ENCODE results near the gene NASP. TPM values are rescaled to one million over a fixed set of nuclear protein-coding genes. Genes with fewer than 3 reads are reported as not detected.
A peak's percentile ranks its signal among the peaks of the same experiment; 100 is the strongest.
"Not testable (repeated sequence)": the region's sequence is repeated elsewhere in the genome, so short reads cannot be mapped to it uniquely, and the experiment has no call there.

The NASP gene
- total RNA-seq, 4 donors from 2014 or later = 44.2 to 79.3 (median 55.9) TPM

DNA sequence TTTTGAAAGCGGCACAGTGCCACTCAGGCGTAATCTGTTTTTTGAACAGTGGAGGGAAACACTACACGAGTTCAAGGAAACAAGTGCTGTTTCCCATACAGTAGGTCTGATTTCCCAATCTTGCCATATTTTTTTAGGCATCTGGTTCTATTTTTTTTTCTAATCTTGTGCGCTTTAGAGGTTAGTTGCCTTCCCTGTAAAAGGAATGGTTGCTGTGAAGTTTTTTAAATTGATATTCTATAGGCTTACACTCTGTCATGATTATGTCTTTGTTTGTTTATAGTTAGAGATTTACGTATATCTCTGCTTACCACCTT lies 1.2 kb downstream of the NASP start:
- no peak for TF ChIP-seq POLR2AphosphoS5 (IDR thresholded peaks at IDR 0.05)
- no peak for TF ChIP-seq POLR2A (IDR thresholded peaks at IDR 0.05)
- TF ChIP-seq EP300 (IDR thresholded peaks at IDR 0.05) = no peak
- TF ChIP-seq, protein P1, sequence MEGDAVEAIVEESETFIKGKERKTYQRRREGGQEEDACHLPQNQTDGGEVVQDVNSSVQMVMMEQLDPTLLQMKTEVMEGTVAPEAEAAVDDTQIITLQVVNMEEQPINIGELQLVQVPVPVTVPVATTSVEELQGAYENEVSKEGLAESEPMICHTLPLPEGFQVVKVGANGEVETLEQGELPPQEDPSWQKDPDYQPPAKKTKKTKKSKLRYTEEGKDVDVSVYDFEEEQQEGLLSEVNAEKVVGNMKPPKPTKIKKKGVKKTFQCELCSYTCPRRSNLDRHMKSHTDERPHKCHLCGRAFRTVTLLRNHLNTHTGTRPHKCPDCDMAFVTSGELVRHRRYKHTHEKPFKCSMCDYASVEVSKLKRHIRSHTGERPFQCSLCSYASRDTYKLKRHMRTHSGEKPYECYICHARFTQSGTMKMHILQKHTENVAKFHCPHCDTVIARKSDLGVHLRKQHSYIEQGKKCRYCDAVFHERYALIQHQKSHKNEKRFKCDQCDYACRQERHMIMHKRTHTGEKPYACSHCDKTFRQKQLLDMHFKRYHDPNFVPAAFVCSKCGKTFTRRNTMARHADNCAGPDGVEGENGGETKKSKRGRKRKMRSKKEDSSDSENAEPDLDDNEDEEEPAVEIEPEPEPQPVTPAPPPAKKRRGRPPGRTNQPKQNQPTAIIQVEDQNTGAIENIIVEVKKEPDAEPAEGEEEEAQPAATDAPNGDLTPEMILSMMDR (IDR thresholded peaks at IDR 0.05) = no peak
- H3K9me3 ChIP-seq = no peaks in the 10 kb centered on the region
- H3K27me3 ChIP-seq = no peaks in the 10 kb centered on the region
- H3K4me3 ChIP-seq = peak overlapping the region; percentile 95
- DNase-seq (ENCODE audit: low spot score in 2 of 2) = no peak
- WGBS = 1% methylated on average over 5 of the region's 5 CpGs
- H3K27ac ChIP-seq = peak overlapping the region; percentile 89
- H3K4me1 ChIP-seq = peaks cover 23% of the 10 kb centered on the region
- no peaks in the 10 kb centered on the region for H3K36me3 ChIP-seq

DNA sequence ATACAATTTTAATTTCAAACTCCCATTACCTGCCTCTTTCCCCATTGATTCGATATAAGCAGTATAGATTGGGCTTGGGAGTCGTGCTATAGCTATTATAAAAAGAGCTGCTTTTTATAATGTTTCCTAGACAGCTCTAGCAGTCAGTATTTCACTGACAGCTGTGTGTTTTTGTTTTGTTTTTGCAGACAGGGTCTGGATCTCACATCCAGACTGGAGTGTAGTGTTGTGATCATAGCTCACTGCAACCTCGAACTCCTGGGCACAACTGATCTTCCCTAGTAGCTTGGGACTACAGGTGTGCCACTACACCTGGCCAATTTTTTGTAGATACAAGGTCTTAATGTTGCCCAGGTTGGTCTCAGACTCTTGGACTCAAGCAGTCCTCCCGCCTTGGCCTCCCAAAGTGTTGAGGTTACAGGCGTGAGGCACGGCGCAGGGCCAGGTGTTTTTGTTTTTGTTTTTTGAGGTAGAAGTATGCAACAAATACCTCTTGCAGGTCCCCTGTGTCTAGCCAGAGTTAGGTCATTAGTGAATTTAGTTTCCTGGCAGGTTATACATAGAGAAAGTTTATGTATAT lies 1.7 kb downstream of the NASP start:
- no peaks in the 10 kb centered on the region for H3K36me3 ChIP-seq
- peak overlapping the region; percentile 89 for H3K27ac ChIP-seq
- H3K4me1 ChIP-seq = peaks cover 23% of the 10 kb centered on the region
- TF ChIP-seq POLR2A (IDR thresholded peaks at IDR 0.05) (no peak), EP300 (IDR thresholded peaks at IDR 0.05) (no peak), POLR2AphosphoS5 (IDR thresholded peaks at IDR 0.05) (no peak)
- TF ChIP-seq, protein P1 (IDR thresholded peaks at IDR 0.05) = no peak
- H3K4me3 ChIP-seq = peak overlapping the region; percentile 95
- no peak for DNase-seq (ENCODE audit: low spot score in 2 of 2)
- no peaks in the 10 kb centered on the region for H3K27me3 ChIP-seq
- no peaks in the 10 kb centered on the region for H3K9me3 ChIP-seq
- 39% methylated on average over 7 of the region's 7 CpGs for WGBS

DNA sequence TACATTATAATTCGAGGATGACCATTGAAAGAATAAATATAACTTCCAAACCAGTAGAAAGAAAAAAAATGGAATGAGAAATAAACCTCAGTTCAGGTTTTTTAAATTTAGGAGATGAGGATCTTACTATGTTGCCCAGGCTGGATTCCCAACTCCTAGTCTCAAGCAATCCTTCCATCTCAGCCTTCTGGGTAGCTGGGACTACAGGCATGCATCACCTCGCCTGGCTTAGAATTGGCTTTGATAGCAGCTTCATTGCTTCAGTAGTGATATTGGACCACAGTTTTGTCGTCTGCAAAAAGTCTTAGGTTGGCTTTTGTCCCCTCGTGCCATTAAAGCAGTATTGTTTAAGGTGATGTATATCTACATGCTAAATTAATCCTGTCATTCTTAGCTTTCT lies 2.9 kb downstream of the NASP start:
- no peak overlapping the region for H3K27ac ChIP-seq
- TF ChIP-seq POLR2AphosphoS5 (IDR thresholded peaks at IDR 0.05) = no peak
- no peaks in the 10 kb centered on the region for H3K9me3 ChIP-seq
- 79% methylated on average over 4 of the region's 4 CpGs for WGBS
- H3K4me3 ChIP-seq = no peak overlapping the region
- no peak for DNase-seq (ENCODE audit: low spot score in 2 of 2)
- H3K36me3 ChIP-seq = peaks cover 6% of the 10 kb centered on the region
- no peaks in the 10 kb centered on the region for H3K27me3 ChIP-seq
- peaks cover 23% of the 10 kb centered on the region for H3K4me1 ChIP-seq

DNA sequence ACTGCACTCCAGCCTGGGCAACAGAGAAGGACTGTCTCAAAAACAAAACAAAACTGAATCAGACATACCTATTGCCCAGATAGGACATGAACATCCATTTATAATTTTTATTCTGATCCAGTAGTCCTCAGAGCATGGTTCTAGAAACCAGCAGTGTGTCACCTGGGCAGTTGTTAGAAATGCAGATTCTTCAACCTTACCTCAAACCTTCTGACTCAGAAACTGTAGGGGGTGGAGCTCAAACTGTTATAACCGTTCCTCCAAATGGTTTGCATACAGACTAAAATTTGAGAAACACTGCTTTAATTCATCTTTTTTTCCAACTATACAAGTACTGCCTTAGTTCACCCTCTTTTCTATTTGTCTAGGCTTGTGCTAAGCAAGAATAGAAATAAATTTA lies 6.0 kb downstream of the NASP start:
- Histone ChIP-seq H3K4me3 (no peak overlapping the region), H3K4me1 (peaks cover 18% of the 10 kb centered on the region), H3K27me3 (no peaks in the 10 kb centered on the region), H3K27ac (no peak overlapping the region), H3K36me3 (peaks cover 23% of the 10 kb centered on the region), H3K9me3 (no peaks in the 10 kb centered on the region)
- no peak for DNase-seq (ENCODE audit: low spot score in 2 of 2)
- TF ChIP-seq POLR2AphosphoS5 (IDR thresholded peaks at IDR 0.05) (no peak), POLR2A (IDR thresholded peaks at IDR 0.05) (no peak), EP300 (IDR thresholded peaks at IDR 0.05) (no peak)
- TF ChIP-seq, protein P1 (IDR thresholded peaks at IDR 0.05) = no peak
- WGBS = 39% methylated on average over 1 of the region's 1 CpG

DNA sequence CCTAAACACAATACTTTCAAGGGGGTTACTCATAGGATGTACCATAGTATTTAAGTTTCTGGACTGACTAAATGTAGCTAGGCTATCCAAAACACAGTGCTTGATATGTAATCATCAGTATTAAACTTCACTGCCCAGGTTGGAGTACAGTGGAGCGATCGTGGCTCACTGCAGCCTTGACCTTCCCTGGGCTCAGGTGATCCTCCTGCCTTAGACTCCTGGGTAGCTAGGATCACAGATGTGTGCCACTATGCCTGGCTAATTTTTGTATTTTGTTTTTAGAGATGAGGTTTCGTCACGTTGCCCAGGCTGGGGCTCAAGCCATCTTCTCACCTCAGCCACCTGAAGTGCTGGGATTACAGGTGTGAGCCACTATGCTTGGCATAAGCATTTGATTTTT lies 10.6 kb downstream of the NASP start:
- WGBS = 91% methylated on average over 4 of the region's 4 CpGs
- peaks cover 27% of the 10 kb centered on the region for H3K36me3 ChIP-seq
- no peaks in the 10 kb centered on the region for H3K27me3 ChIP-seq
- no peak overlapping the region for H3K27ac ChIP-seq
- no peaks in the 10 kb centered on the region for H3K4me1 ChIP-seq
- H3K9me3 ChIP-seq = no peaks in the 10 kb centered on the region
- DNase-seq (ENCODE audit: low spot score in 2 of 2) = no peak
- H3K4me3 ChIP-seq = no peak overlapping the region
- no peak for TF ChIP-seq EP300 (IDR thresholded peaks at IDR 0.05)
- no peak for TF ChIP-seq POLR2A (IDR thresholded peaks at IDR 0.05)
- no peak for TF ChIP-seq POLR2AphosphoS5 (IDR thresholded peaks at IDR 0.05)
- TF ChIP-seq, protein P1 (IDR thresholded peaks at IDR 0.05) = no peak

DNA sequence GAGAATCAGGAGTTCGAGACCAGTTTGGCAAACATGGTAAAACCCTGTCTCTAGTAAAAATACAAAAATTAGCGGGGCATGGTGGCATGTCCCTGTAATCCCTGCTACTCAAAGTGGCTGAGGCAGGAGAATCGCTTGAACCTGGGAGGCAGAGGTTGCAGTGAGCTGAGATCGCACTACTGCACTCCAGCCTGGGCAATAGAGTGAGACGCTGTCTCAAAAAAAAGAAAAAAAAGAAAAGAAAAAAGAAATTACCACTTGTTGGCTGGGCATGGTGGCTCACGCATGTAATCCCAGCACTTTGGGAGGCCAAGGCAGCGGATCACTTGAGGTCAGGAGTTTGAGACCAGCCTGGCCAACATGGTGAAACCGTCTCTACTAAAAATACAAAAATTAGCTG lies 12.9 kb downstream of the NASP start:
- DNase-seq (ENCODE audit: low spot score in 2 of 2); H3K27me3 ChIP-seq; H3K4me3 ChIP-seq; H3K27ac ChIP-seq; H3K4me1 ChIP-seq; H3K9me3 ChIP-seq: not testable (repeated sequence)
- 92% methylated on average over 8 of the region's 8 CpGs for WGBS
- H3K36me3 ChIP-seq = peaks cover 21% of the 10 kb centered on the region
